Kidney epithelial cell (primary cell): Measurements from ENCODE around the gene PHC2. TPM values are rescaled to one million over a fixed set of nuclear protein-coding genes. Genes with fewer than 3 reads are reported as not detected.

Experiments
- DNase-seq: peaks from one replicate; pipeline ENCODE4 v3.0.0-alpha.2; 2010; ENCODE audit warnings: low read depth
- H3K27me3 ChIP-seq: 2 replicates; pipeline ENCODE4 v1.6.0; 2011; ENCODE audit warnings: low read length; ENCODE audit not compliant: control insufficient read depth, insufficient read depth
- H3K36me3 ChIP-seq: 2 replicates; pipeline ENCODE4 v1.5.1; 2011; ENCODE audit warnings: low read length; ENCODE audit not compliant: control insufficient read depth, insufficient read depth
- H3K4me3 ChIP-seq: 2 replicates; pipeline ENCODE4 v1.5.1; 2011; ENCODE audit warnings: low read depth, mild to moderate bottlenecking, control low read depth, low read length
- total RNA-seq: library from RNA; depleted of rRNA; stranded (reverse); fragments of >200 nt; gene quantifications from 2 replicates; pipeline ENCODE4 v1.2.3, GENCODE V29; 2015
- TF ChIP-seq, protein P1 (sequence below): IDR thresholded peaks from 2 replicates; pipeline ENCODE4 v1.5.1; 2011; ENCODE audit warnings: mild to moderate bottlenecking, moderate library complexity, low read length, control low read depth, inconsistent platforms; ENCODE audit not compliant: insufficient read depth, poor library complexity, severe bottlenecking

The PHC2 gene
- total RNA-seq, 1 donor from 2014 or later = 216 TPM

- no peak for DNase-seq
- no peaks in the 10 kb centered on the region for H3K27me3 ChIP-seq
- H3K36me3 ChIP-seq = peaks cover 12% of the 10 kb centered on the region
- TF ChIP-seq, protein P1, sequence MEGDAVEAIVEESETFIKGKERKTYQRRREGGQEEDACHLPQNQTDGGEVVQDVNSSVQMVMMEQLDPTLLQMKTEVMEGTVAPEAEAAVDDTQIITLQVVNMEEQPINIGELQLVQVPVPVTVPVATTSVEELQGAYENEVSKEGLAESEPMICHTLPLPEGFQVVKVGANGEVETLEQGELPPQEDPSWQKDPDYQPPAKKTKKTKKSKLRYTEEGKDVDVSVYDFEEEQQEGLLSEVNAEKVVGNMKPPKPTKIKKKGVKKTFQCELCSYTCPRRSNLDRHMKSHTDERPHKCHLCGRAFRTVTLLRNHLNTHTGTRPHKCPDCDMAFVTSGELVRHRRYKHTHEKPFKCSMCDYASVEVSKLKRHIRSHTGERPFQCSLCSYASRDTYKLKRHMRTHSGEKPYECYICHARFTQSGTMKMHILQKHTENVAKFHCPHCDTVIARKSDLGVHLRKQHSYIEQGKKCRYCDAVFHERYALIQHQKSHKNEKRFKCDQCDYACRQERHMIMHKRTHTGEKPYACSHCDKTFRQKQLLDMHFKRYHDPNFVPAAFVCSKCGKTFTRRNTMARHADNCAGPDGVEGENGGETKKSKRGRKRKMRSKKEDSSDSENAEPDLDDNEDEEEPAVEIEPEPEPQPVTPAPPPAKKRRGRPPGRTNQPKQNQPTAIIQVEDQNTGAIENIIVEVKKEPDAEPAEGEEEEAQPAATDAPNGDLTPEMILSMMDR = no peak
- H3K4me3 ChIP-seq = no peak overlapping the region
Observed at GRCh38 chr1:33322109-33322508, 108.8 kb downstream of the PHC2 start.

- Histone ChIP-seq H3K36me3 (peaks cover 12% of the 10 kb centered on the region), H3K27me3 (no peaks in the 10 kb centered on the region), H3K4me3 (no peak overlapping the region)
- no peak for DNase-seq
- TF ChIP-seq, protein P1 = no peak
Observed at GRCh38 chr1:33321178-33321577, 109.7 kb downstream of the PHC2 start.

GRCh38 chr1:33320619-33321165 lies 110.2 kb downstream of the PHC2 start, which contains the start of gene A3GALT2:
TSS of gene A3GALT2 (minus strand) at chr1:33321098. CDS start at chr1:33321098, 0 bp downstream.
- no peak for DNase-seq
- peaks cover 12% of the 10 kb centered on the region for H3K36me3 ChIP-seq
- TF ChIP-seq, protein P1 = no peak
- H3K4me3 ChIP-seq = no peak within 1 kb of the TSS
- no peaks in the 10 kb centered on the region for H3K27me3 ChIP-seq

DNA sequence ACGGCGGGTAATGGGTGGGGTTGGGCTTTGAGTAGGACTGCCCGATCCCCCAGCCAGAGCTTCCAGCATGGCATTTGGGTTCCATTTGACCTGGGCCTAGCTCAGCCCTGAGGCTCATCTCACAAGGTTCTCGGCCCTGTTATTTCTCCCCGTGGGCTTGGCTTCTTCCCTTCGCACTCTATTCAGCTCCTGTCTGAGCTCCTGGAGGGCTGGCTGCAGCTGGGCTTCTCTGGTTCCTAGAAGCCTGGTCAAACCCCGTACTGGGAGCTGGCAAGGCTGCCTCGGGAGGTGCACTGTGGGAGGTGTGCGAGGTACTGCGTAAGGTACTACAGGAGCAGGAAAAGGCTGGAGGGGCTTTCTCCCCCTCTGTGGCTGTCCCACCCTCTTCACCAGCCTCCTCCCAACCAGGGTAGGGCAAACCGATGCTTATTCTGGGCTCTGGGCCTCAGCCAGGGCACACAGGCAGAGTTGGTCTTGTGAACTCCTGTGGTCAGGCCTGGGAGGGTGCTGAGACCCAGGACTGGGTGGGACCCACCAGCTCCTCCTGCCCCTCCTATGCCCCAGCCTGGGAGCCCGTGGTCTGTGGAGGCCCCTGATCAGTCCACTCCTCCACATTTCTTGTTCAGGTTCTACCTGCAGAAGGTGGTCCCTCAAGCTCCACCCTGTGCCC lies 110.8 kb downstream of the PHC2 start:
- TF ChIP-seq, protein P1 = no peak
- no peaks in the 10 kb centered on the region for H3K27me3 ChIP-seq
- no peak for DNase-seq
- no peak overlapping the region for H3K4me3 ChIP-seq
- peaks cover 12% of the 10 kb centered on the region for H3K36me3 ChIP-seq

DNA sequence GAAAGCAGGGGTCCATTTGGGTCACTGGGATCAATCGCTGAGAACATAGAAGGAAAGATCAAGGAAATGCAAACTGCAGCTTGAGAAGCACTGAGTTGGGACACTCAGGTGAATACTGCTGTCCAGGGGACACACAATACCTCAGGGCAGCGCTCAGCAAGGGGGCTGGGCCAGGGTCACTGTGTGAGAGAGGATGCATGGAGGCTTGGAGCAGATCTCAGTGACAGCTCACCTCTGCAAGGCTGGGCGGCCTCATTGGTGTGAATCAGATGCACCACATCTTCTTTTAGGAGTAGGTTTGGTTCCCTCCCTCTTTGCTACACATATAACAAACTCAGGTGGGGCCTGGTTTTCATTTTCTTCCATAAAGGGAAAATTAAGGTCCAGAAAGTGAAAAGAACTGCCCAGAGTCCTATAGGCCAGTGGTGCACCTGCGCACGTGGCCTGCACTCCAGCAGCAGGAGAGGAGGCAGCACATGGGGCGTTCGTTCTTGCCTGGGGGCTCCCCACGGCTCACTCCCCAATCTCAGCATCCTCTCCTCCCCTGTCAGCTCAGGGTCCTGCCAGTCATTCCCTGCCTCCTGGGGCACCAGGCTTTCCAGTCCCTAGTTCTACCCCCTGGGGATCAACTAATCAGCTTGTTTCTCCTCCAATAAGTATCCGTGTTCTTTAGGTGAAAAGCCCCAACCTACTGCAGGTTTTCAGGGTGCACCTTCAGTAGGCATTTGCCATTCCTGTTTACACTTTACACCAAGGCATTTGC lies 111.5 kb downstream of the PHC2 start:
- no peak overlapping the region for H3K4me3 ChIP-seq
- peaks cover 8% of the 10 kb centered on the region for H3K36me3 ChIP-seq
- TF ChIP-seq, protein P1 = no peak
- no peak for DNase-seq
- H3K27me3 ChIP-seq = no peaks in the 10 kb centered on the region
